MM.1S (cell line): Measurements from ENCODE around the gene PDE2A.
A peak's percentile ranks its signal among the peaks of the same experiment; 100 is the strongest.
"Not testable (repeated sequence)": the region's sequence is repeated elsewhere in the genome, so short reads cannot be mapped to it uniquely, and the experiment has no call there.

Experiments
- DNase-seq: peaks from one replicate; pipeline ENCODE4 v3.0.0-alpha.2; 2015
- H2AFZ ChIP-seq: fragments of 300-600 bp; sonication (generic); 2 replicates; pipeline ENCODE4 v1.6.0; 2016; ENCODE audit warnings: antibody characterized with exemption, low read length
- H3F3A ChIP-seq: fragments of 300-600 bp; sonication (generic); 2 replicates; pipeline ENCODE4 v1.6.1; 2016; ENCODE audit warnings: mild to moderate bottlenecking, antibody characterized with exemption, low read length, moderate library complexity, mixed read lengths; ENCODE audit not compliant: insufficient read depth
- H3K27ac ChIP-seq: fragments of 300-600 bp; sonication (generic); 2 replicates; pipeline ENCODE4 v1.5.1; 2016; ENCODE audit warnings: mild to moderate bottlenecking, low read length
- H3K27me3 ChIP-seq: fragments of 300-600 bp; sonication (generic); replicated peaks from 2 replicates; pipeline ENCODE4 v1.6.0; 2016; ENCODE audit warnings: low read length; ENCODE audit not compliant: insufficient read depth
- H3K36me3 ChIP-seq: fragments of 300-600 bp; sonication (generic); replicated peaks from 2 replicates; pipeline ENCODE4 v1.6.1; 2016; ENCODE audit warnings: mild to moderate bottlenecking, low read length, mixed read lengths; ENCODE audit not compliant: insufficient read depth
- H3K4me1 ChIP-seq: fragments of 300-600 bp; sonication (generic); 2 replicates; pipeline ENCODE4 v1.6.1; 2016; ENCODE audit warnings: low read length, mixed read lengths
- H3K4me2 ChIP-seq: fragments of 300-600 bp; sonication (generic); 2 replicates; pipeline ENCODE4 v1.6.0; 2016; ENCODE audit warnings: low read depth, low read length
- H3K4me3 ChIP-seq: fragments of 300-600 bp; sonication (generic); 2 replicates; pipeline ENCODE4 v1.5.1; 2016; ENCODE audit warnings: low read length, mixed read lengths
- H3K79me2 ChIP-seq: fragments of 300-600 bp; sonication (generic); 2 replicates; pipeline ENCODE4 v1.6.1; 2016; ENCODE audit warnings: mixed run types, low read length, mixed read lengths
- H3K9ac ChIP-seq: fragments of 300-600 bp; sonication (generic); 2 replicates; pipeline ENCODE4 v1.6.1; 2016; ENCODE audit warnings: low read length, mixed read lengths
- H3K9me2 ChIP-seq: fragments of 300-600 bp; sonication (generic); replicated peaks from 2 replicates; pipeline ENCODE4 v1.6.1; 2016; ENCODE audit warnings: mild to moderate bottlenecking, low read length, mixed read lengths; ENCODE audit not compliant: insufficient read depth
- H3K9me3 ChIP-seq: fragments of 300-600 bp; sonication (generic); replicated peaks from 2 replicates; pipeline ENCODE4 v1.6.1; 2016; ENCODE audit warnings: mild to moderate bottlenecking, low read length, mixed read lengths; ENCODE audit not compliant: insufficient read depth
- H4K20me1 ChIP-seq: fragments of 300-600 bp; sonication (generic); 2 replicates; pipeline ENCODE4 v1.6.1; 2016; ENCODE audit warnings: mild to moderate bottlenecking, low read length, moderate library complexity, mixed read lengths; ENCODE audit not compliant: insufficient read depth
- EZH2 ChIP-seq: fragments of 300-600 bp; sonication (generic); optimal IDR thresholded peaks from 2 replicates; pipeline ENCODE3; 2017; ENCODE audit warnings: low read depth, mild to moderate bottlenecking, antibody characterized with exemption, low read length, mixed read lengths
- EZH2phosphoT487 ChIP-seq: fragments of 300-600 bp; sonication (generic); IDR thresholded peaks from 2 replicates; pipeline ENCODE4 v1.6.1; 2018; ENCODE audit warnings: antibody characterized with exemption, low read length
- TF ChIP-seq, protein P1 (sequence below): fragments of 300-600 bp; sonication (generic); IDR thresholded peaks from 2 replicates; pipeline ENCODE4 v1.5.1; 2016; ENCODE audit warnings: antibody characterized with exemption, low read length, mixed read lengths

The PDE2A gene

DNA sequence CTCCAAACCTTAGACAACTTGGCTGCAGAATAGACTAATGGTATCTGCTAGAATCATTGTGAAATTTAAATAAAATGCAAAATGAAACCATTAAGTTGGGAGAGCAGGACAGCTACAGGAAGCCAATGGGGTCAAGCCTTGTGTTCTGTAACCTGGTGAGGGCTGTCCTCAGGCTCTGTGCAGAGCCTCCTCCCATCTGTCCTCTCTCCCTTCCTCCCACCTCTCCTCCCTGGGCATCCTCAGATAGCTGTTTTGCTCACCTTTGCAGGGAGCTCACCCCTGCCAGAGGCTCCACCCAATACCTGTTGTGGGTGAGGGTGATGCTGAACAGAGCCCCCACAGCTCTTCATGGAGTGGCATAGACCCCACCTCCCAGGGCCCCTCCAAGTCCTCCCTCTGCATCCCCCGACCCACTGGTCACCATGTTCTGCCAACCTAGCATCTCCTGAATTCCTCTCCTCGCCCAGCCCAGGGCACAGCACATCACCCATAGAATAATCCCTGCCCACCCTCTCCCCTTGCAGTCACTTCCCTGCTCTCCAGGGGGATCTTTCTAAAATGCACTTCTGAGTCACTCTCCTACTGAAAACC is 100.3 kb downstream of the PDE2A start:
- Histone ChIP-seq H3K9me2 (no peaks in the 10 kb centered on the region), H3K4me2 (peak overlapping the region; percentile 28; the same call in 1 of the 2 replicates), H4K20me1 (no peaks in the 10 kb centered on the region), H3K4me1 (no peaks in the 10 kb centered on the region), H3K27ac (no peak overlapping the region), H3F3A (no peaks in the 10 kb centered on the region), H3K9me3 (no peaks in the 10 kb centered on the region), H3K27me3 (no peaks in the 10 kb centered on the region; the same call in 1 of the 2 replicates), H3K4me3 (no peak overlapping the region), H2AFZ (peak overlapping the region; percentile 33), H3K9ac (no peak overlapping the region), H3K79me2 (no peaks in the 10 kb centered on the region), H3K36me3 (no peaks in the 10 kb centered on the region)
- DNase-seq: no peak
- no peak for TF ChIP-seq EZH2phosphoT487
- TF ChIP-seq, protein P1, sequence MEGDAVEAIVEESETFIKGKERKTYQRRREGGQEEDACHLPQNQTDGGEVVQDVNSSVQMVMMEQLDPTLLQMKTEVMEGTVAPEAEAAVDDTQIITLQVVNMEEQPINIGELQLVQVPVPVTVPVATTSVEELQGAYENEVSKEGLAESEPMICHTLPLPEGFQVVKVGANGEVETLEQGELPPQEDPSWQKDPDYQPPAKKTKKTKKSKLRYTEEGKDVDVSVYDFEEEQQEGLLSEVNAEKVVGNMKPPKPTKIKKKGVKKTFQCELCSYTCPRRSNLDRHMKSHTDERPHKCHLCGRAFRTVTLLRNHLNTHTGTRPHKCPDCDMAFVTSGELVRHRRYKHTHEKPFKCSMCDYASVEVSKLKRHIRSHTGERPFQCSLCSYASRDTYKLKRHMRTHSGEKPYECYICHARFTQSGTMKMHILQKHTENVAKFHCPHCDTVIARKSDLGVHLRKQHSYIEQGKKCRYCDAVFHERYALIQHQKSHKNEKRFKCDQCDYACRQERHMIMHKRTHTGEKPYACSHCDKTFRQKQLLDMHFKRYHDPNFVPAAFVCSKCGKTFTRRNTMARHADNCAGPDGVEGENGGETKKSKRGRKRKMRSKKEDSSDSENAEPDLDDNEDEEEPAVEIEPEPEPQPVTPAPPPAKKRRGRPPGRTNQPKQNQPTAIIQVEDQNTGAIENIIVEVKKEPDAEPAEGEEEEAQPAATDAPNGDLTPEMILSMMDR: no peak
- TF ChIP-seq EZH2: no peak

DNA sequence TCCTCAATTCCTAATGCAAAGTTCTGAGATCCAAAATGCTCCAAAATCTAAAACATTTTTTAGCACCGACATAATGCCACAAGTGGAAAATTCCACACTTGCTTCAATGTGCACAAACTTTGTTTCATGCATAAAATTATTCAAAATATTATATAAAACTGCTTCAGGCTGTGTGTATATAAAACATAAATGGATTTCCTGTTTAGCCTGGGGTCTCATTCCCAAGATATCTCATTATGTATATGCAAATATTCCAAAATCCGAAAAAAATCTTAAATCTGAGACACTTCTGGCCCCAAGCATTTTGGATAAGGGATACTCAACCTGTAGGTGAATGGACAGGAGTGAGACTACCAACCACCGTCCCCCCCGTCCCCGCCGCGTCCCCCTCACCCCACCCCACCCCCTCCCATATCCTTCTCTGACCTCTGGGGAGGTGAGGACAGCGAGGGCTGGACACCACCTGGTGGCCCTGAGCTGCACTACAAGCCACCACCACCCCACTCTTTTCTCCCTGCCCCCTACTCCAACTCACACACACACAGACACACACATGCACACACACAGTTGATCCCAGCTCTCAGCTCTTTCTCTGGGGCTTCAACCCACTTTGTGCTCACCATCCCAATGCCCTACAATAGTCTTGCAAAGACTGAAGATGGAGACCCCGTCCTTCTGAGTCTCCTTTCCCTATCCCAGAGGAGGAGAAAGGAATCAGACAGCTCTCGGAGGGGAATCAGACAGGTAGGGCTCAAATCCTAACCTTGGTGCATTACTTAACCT is 101.0 kb downstream of the PDE2A start:
- no peaks in the 10 kb centered on the region for H3K27me3 ChIP-seq
- no peak overlapping the region for H3K27ac ChIP-seq
- H3F3A ChIP-seq: no peaks in the 10 kb centered on the region
- peak overlapping the region; percentile 28; the same call in 1 of the 2 replicates for H3K4me2 ChIP-seq
- H3K79me2 ChIP-seq: no peaks in the 10 kb centered on the region
- H4K20me1 ChIP-seq: no peaks in the 10 kb centered on the region
- H3K36me3 ChIP-seq: no peaks in the 10 kb centered on the region
- no peaks in the 10 kb centered on the region for H3K4me1 ChIP-seq
- H3K9me2 ChIP-seq: no peaks in the 10 kb centered on the region
- peak overlapping the region; percentile 33 for H2AFZ ChIP-seq
- H3K4me3 ChIP-seq: no peak overlapping the region
- TF ChIP-seq EZH2: no peak
- TF ChIP-seq, protein P1: peak; percentile 59
- H3K9ac ChIP-seq: no peak overlapping the region
- peak; percentile 33 for DNase-seq
- H3K9me3 ChIP-seq: no peaks in the 10 kb centered on the region

DNA sequence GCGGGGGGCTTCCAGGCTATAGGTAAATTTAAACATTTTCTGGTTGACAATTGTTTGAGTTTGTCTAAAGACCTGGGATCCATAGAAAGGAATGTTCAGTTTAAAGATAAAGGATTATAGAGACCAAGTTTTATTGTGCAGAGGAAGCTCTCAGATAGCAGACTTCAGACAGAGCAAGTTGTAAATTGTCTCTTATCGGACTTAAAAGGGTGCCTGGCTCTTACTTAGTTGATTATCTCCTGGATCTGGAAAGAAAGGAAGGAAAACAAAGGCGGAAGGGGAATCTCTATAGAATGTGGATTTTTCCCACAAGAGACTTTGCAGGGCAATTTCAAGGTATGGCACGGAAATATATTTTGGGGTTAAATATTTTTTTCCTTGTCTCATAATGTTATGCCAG is 101.7 kb downstream of the PDE2A start:
- DNase-seq, H3K4me3 ChIP-seq, H3K4me2 ChIP-seq, H2AFZ ChIP-seq, H3K79me2 ChIP-seq, H4K20me1 ChIP-seq, H3K9ac ChIP-seq, H3K9me3 ChIP-seq, H3K27ac ChIP-seq, H3K9me2 ChIP-seq, H3K4me1 ChIP-seq, H3F3A ChIP-seq, H3K36me3 ChIP-seq, H3K27me3 ChIP-seq: not testable (repeated sequence)
